Ramos (cell line): ENCODE measurements around the gene RNASEL.

Experiments
- in situ Hi-C: fragments of 300-500 bp; cut with MboI; formaldehyde crosslinking; loops from one replicate; pipeline ENCODE4 v1.14.3; 2022; ENCODE audit warnings: low sequenced_read_pairs; ENCODE audit not compliant: unreplicated experiment

The RNASEL gene

DNA sequence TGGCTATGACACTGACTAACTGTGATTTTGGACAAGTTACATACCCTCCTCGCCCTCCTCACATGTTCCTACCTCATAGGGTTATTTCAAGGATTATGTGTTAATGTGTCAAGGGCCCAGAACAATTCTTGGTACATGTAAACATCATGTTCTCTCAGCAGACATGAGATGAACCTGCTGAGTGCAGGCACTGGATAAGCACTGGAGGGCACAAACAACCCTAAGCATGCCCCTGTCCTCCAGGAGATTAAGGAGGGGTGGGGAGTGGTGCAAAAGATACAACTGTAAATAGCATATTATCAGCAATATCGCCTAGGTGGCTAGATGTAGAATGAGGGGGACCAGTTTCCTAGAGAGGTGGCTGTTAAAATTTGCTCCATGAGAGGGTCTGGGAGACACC, 32.9 kb upstream of the RNASEL start:
- in situ Hi-C loops, result no loop called here

DNA sequence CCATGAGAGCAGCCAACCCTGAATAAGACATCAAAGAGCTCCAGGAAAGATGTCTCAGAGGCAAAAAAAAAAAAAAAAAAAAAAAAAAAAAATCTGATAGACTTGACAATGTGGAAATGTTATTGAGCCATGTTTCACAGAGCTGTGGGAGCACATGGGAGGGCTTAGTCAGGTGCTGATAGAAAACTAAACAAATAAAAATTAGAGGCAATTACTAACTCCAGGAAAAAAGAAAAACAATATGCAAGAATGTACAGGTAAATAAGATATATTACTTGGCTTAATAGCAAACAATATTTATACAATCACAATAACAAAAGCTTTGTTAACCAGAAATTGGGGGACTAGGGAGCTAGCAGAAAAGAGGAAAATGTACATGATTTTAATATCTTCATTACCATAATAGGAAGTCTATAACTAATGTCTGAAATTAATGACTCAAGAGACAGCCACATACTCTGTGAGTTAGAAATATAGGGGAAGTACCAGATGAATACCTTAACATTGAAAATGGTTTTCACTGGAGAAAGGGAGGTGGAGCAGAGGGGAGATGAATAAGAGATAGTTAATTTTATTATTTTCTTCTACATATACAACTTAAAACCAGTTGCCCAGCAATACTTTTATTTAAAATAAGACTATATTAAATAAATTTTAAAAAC, 32.0 kb upstream of the RNASEL start:
- in situ Hi-C loops, result no loop called here

DNA sequence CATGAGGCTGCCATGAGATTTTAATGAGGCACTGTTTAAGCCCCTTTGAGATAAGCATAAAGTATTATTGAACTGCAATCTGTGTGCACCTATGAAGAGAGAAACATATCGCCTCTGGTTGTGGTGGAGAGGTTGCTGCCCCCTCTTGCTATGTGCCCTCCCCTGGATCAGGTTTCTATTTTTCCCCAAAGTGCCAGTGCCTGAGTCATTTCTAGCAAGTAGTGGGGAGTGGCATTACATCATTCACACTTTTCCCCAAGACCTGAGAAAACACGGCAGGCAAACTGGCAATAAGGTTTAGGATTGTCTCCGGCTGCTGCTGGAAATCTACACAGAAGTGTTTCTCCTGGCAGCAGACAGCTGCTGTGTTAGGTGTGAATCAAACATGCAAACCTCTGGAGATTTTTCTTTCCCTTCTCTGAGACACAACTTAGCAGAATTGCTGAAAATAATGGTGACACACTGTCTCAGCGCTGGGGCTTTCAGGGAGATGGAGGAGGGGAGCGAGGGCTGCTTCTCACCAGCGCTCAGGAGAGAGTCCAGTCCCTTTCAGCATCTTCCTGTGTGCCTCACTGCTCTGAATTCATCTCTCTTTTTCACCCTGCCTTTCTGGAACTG, 28.8 kb upstream of the RNASEL start:
- in situ Hi-C loops, result no loop called here

DNA sequence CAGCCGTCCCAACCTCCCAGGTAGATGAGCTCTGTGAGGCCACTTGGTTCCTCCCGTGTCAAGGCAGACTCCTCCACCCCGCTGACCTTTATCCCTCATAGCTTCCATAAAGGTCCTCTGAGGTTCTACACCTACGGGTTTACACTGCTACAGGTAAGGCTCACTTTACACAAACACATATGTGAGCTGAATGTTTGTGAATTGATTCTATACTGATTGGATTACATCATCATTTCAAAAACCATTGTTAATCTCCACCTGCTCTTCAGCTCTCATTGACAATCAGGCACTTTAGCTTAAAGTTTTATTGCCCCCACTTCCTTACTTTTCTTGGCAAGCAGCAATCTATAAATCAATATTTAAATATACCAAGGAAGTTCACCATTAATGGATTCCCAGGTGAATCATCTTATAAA, 28.0 kb upstream of the RNASEL start:
- in situ Hi-C loops, result no loop called here

DNA sequence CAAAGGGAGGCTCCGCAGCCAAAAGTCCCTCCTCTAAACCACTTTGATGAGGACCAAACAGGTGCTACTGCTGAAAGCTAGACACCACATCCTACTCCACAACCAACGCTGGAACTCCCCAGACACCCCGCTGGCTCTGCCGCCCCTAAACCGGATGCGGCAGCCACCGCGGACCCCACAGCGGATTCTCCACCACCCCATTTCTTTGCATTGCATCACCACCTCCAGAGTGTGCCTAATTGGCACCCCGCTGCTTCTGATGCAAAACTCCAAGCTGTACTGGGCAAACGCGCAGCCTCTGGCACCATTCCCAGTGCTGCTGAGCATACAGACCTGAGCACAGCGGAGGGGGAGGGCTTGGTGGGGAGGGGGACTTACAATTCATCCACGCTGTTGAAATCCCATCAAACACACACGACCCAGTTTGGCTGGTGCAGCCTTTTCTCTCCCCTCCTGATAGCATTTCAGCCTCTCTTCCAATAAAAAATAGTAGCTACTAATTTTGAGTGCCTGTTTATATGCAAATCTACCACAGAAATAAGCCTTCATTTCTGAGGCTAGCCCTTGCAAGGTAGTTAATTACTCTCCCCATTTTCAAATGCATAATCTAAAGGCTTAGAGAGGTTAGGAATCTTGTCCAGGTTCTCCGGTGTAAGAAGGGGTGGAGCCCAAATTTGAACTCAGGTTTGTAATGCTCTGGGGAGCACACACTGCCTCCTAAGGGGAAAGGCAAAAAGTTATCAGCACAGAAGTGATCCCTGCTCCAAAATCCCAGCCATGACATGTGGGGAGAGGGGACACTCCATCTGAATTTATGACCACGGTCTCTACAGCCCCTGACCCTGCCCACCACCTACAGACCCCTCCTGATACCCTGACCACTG, 27.3 kb upstream of the RNASEL start:
- in situ Hi-C loops, result no loop called here

DNA sequence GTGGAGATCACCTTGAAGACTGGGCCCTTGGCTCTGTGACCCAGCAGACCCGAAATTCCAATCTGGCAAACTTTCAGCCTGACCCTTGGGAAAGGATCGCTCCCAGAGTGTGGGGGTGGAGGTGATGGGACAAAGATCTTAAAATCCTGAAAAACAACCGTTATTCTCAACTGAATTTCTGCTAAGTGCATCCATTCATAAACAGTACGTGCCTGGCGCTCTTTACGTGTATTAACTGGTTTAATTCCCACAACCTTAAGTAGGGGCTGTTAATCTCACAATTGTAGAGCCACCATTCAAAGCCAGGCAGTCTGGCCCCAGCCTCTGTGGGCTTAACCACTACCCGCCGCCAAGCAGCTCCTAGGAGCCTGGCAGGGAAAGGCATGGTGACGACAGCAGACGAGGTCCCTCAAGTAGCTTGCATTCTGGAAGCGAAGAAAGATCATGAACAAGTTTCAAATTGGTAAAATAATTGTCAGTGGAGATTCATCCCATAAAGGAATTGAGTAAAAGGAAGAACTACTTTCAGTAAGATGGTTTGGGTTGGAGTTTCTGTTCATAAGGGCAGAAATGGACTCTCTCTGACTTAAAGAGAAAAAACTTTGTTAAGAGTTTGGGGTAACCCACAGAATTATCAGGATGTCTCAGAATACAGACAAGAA, 26.5 kb upstream of the RNASEL start:
- in situ Hi-C loops, result no loop called here

DNA sequence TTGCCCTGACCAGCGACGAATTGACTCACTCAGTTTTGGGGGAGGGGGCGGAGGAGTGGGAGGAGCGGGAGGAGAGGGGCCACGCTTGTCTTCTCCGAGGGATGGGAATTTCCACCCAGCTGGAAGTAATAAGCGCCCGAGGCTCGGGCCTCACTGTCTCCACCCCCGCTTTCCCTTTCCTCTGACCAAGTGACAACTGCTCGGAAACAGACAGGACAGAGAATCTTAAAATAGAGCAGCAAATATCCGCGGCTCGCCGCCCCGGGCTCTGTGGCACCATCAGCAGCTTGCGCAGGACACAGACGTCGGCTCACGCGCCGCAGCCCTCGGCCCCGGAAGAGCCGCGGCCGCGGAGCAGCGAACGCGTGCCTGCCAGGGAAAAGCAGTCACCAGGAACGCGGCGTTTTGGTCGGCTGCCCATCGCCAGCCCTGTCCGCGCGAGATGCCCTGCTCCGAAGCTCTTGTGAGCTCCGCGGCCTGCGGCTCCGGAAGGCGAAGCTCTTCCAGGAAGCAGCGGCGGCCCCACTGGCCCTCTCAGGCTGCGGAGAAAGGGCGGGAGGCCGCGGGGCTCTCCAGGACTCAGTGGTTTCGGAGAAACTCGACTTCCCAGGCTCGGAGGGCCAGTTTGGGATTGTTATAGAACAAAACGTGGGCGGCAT, 25.9 kb upstream of the RNASEL start:
- in situ Hi-C loops, result no loop called here

DNA sequence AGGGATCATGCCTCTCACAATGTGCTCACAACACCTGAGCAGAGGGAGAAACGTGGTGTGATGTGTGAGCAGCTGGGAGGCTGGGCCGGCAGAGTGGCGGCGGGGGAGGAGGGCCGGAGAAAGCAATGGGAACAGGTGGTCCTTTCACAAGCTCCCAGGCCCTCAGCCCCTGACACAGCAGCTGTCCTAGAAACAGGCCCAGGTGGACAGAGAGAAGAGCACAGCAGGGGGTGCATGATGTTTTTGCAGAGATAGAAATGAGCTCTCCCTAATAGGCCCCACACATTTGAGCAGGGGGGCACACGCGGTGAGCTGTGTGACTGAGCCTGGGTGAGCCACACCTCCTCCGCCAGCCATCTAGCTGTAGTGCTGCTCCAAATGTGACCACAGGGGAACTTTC, 22.7 kb upstream of the RNASEL start:
- in situ Hi-C loops, result no loop called here

DNA sequence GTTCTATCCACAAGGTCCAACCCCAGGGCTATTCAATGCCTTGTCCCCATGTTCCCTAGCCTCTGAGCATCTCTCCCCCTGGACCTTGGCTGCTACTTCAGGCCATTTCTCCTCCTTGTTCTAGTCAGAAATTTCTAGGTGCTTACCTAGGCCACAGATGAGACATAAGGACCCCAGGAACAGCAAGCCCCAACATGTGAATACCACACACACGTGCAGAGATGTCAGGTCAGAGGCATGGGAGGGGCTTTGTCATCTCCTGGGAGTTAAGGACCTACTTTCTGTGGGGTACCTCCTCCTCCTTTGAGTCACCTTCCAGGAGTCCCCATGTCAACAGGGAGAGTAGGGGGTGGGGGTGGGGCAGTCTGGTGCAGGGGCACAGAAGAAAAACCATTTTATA, 22.3 kb upstream of the RNASEL start:
- in situ Hi-C loops, result no loop called here

DNA sequence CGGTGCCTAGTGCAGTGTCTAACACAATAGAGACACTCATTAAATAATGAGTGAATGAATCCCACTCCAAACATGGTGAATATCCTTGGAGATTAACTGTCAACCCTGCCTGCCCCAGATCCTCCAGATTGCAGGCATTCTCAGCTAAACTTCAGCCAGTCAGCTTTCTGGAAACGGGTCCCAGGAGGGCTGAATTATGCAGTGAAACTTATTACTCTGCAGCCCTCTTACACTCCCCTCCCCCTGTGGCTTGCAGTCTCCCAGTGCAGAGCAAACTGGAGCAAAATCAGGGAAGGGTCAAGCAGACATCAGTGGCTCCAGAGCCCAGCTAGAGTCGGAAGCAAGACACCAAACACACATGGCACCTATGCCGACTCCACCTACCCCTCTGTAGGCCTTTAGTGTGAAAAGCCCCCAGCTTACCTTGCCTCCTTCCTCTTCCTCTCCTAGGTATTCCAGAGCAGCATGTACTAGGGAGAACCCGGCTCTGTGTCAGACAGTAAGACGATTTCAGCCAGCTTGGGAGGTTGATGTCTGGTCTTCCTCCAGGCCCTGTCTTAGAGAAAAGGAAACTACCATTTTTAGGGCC, 21.6 kb upstream of the RNASEL start:
- in situ Hi-C loops, result no loop called here

DNA sequence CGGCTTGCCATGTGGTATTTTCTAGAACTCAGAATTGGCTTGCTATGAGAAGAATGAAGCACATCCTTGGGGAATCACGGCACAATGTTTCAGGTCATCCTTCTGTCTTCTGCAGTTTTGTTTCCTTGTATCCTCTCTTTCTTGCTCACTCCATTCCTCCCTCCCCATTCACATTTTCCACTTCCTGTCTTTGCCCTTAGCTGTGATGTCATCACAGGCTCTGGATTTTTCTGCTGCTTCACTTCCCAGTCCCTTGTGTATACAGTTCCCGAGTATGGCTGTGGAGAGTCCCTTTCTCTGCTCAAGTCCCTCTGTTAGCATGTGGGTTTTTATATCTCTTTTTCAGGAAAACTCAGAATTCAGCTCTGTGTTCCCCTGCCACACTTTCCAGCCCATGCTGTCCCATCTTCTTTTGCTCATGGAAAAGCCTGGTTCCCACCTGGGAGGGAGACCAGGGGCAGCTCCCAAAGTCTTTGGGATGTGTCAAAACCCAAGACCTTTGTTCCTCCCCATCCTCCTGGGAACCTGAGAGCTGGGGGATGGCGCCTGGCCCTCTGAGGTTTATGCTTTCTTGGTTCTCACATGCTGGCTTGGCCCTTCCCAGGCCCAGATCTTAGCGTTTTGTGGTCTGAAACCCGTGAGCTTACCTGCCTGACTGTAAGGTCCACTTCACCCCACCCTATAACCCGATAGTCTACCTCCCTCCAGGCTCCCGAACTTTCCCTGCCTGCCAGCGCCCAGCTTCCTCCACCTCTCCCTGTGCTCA, 20.0 kb upstream of the RNASEL start:
- in situ Hi-C loops, result no loop called here

DNA sequence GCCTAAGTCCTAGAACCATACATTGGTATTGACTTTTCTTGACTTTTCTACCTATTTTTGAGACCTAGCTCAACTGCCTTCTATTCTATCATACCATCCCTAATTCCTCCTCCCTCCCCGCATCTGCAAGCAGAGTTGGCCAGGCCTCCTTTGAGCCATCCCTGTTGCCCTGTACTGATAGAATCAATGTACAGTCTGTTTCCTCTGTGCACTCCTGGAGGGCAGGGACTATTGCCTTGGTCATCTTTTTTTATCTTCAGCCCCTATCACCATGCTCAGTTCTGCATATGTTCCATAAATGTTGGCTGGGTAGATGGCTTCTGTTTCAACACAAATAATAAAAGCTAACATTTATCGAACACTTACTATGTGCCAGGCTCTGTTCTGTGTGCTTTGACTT, 19.2 kb upstream of the RNASEL start:
- in situ Hi-C loops, result no loop called here

DNA sequence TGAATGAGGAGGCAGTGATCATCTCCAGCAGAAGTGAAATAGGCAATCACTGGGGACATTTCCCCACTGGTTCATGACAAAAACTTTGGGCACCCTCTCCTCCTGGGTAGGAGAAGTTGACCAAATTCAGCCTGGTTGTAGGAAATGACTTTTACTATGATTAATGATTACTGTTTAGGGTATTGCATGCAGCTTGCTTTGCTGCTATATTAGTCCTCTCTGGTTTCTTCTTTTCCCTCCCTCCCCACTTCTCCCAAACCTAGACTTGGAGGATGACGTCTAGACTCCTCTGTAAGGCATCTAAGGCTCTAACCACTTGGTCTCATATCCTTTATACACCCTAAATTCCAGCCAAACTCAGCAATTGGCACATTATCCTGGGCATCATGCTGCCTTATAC, 18.5 kb upstream of the RNASEL start:
- in situ Hi-C loops, result no loop called here

DNA sequence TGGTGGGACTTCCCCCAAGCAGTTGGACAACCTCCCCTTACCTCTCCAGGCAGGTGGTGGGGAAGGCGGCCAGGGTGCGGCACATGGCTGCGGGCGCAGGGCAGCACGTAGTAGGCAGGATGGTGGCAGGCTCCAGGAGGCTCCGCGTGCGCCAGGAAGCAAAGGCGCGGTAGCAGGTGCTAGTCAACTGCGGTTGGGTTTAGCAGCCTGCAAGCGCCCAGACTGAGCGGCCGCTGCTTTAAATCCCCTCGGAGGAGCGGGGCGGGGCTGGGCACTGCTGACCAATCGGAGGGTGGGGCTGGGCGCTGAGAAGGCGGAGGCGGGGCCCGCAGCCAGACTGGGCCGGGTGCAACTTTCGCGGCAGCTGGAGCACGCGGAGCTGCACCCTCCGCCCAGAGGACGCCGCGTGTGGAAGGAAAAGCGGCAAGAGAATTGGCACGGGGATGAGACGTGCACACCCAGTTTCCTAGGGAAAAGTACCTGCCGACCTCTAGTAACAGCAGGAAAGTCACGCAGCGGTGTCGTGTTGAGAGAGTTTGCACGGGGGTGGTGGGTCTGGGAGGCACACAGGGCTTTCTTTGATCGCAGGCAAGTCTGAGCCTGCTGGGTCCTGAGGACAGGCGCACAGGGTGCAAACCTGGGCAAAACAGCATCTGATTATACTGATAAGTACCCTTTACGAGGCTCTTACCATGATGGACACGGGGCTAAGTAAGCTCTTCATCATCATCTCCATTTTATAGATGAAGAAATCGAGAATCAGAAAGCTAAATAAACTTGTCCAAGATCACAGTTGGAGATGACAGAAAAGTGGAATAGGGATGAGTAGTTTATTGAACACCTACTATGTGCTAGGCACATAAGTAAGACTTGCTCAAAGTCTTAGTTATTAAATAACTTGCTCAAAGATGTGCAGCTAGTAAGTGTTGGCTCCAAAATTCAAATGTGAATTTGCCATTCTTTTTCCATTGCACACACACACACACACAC, 15.4 kb upstream of the RNASEL start, which contains the start of gene RGS16:
RGS16 (minus strand) TSS at position 215 of the 990 bp plus-strand sequence; CDS start at position 85, 130 bp downstream.
- in situ Hi-C loops, result no loop called here

DNA sequence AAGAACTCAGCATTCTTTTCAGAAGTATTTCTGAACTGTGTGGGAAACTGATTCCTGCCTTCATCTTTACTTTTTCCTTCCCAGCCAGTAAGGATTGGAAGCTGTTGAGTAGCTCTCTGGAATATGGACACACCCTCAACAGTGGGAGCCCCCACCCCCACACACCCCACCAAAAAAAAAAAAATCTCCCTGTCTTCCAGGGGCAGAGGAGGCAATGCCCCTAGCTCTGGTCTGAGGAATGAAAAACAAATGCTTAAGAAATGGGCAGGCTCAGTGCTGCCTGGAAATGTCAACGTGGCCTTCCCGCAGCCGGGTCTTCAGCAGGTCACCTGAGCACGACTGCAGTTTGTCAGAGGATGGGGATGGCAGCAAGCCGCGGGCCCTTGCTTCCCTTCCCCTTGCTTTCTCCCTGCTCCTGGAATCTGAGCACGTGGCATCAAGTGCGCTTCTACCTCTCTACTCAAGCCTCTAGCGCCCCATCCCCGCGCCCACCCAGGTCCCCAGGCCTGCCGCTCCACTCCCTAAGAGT, 14.7 kb upstream of the RNASEL start:
- in situ Hi-C loops, result no loop called here

DNA sequence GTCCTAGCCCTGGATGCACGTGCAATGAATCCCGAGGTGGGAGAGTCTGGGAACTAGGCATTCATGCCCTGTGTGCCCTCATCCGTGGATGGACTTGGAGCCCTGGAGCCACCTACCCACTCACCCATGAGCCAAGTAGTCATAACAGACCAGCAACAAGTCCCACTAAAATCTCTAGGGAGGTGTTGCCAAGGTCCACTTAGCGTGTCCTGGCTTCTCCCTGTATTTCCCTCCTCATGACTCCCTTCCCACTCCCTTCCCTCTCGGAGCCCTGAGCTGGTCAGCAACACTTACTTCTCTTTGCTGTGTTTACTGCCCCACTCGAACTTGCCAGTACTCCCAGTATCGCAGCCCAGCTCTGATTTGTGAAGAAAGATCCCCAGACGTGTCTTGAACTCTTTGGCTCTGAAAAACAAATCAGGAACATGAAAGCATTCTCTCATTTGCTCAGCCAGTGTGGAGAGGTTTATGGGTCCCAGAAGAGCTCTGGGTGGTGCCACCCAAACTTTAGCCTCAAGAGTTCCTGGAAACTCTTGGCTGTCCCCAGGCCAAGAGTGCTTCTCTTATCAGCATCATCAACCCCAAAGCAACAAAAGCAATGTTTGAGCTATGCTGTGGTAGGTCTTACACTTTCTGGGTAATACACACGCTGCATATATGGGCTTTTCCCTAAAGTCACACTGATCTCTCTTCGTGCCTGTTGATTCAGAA, 14.0 kb upstream of the RNASEL start:
- in situ Hi-C loops, result no loop called here

DNA sequence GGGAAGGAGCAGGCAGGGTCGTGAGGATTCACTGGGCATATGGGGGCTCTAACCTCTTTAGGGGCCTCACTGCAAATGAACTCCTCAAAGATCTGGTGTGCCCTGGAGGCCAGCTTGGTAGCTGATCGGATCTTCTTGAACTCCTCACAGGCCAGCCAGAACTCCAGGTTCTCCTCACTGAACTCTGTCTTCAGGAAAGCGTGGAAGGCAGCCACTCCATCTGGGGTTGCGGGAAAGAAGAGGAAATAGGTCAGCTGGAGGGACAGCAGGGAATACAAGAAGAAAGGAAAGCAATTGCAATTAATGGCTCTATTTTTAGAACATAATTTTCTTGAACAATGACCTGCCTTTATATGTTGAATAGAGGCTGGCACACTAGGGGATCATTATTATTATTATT, 12.9 kb upstream of the RNASEL start:
- in situ Hi-C loops, result no loop called here
